NOMO-1 treated with DMSO at 0.1 percent for 48 hours (cell line): ENCODE data around the gene MANSC1.
A peak's percentile ranks its signal among the peaks of the same experiment; 100 is the strongest.

Experiments used
- DNase-seq: peaks from one replicate; lab custom pipeline; 2025; ENCODE audit not compliant: unreplicated experiment; lab: John Stamatoyannopoulos, UW

Gene MANSC1

GRCh38 chr12:12349711-12350665 is at the start of gene MANSC1:
TSS of gene MANSC1 (minus strand) at chr12:12350242. CDS start at chr12:12343314, 6,928 bp downstream.
- peak; percentile 44 for DNase-seq

DNA sequence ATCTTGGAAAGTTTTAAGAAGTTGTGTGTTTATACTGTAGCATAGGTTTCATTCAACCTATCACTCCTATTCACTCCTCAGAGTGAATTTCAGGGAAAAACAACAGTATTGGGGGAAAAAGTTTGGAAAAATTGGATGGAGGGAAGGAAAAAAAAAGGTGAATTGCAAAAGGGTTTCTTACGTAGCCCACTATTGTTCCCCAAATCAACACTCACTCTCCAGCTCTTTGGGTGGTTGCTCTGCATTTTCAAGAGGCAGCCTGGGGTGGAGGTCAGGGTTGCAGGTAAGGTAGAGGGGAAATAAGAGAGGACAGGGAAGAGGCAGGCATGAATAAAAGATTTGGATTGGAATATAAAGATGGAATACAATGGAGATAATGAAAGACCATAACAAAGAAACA is 49.1 kb upstream of the MANSC1 start:
- DNase-seq: no peak

GRCh38 chr12:12398026-12398859 is 48.2 kb upstream of the MANSC1 start:
- no peak for DNase-seq

DNA sequence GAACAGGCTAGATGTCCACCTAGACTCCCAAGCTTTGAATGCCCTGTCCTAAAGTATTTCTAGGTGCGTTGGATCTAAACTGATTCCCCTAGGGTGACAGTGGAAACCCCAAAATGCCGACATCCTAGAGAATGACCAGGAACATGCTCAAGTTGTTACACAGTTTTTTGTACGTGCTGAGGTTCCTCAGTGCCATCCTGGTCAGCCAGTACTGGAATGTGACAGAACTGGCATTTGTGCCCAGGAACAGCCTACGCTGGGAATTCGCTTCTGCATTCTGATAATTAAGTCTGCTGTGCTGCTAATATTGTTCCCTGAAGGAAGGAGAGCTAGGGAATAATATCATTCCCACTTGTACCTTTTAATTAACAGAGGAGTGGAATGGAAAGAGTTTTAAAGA is 47.1 kb upstream of the MANSC1 start:
- DNase-seq: no peak

DNA sequence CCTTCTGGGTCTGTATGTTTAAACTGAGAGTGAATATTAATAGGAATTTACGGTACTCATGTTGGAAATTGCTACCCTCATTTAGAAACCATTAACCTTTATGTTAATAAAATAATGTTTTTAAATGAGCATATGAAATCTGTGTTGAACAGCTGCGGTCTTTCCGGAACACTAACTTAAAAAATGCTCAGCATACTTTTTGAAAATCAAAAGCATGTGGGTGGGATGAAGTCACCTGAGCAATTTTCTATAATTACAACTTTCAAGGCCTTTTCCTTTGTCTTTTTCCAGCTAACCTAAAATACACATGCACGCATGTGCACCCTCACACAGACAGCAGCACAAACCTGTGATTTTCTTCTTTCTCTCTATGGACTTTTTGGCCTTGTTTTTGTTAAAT is 46.7 kb upstream of the MANSC1 start:
- DNase-seq: no peak

- DNase-seq: no peak
Measured at GRCh38 chr12:12393171-12393570, 43.1 kb upstream of the MANSC1 start.

- no peak for DNase-seq
Measured at GRCh38 chr12:12392413-12392812, 42.4 kb upstream of the MANSC1 start.

- DNase-seq: no peak
Measured at GRCh38 chr12:12387501-12387900, 37.5 kb upstream of the MANSC1 start.

- no peak for DNase-seq
Measured at GRCh38 chr12:12384571-12385340, 34.7 kb upstream of the MANSC1 start.

DNA sequence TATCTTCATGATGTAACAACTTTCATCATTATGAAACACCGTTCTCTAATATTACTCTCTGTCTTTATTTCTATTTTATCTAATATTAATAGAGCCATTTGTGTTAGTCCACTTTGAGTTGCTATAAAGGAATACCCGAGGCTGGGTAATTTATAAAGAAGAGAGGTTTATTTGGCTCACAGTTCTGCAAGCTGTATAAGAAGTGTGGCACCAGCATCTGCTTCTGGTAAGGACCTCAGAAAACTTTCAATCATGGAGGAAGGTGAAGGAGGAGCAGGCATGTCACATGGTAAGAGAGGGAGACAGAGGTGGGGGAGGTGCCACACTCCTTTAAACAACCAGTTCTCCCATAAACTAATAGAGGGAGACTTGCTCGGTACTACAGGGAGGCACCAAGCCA is 31.9 kb upstream of the MANSC1 start:
- DNase-seq: no peak

DNA sequence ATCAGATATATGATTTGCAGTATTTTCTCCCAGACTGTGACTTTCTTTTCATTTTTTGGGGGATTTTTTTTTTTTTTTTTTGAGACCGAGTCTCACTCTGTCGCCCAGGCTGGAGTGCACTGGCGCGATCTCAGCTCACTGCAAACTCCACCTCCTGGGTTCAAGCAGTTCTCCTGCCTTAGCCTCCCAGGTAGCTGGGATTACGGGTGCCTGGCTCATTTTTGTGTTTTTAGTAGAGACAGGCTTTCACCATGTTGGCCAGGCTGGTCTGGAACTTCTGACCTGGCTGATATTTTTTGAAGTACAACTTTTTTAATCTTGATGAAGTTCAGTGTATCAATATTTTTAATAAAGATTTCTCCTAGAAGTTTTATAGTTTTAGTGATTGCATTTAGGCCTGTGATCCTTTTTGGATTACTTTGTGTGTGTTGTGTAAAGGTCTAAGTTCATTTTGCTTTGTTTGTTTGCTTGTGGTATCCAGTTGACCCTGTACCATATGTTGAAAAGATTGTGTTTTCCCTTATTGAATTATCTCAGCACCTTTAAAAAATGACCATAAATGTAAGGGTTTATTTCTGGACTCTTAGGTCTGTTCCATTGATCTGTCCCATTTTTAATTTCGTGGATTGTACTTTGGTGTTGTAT is 31.0 kb upstream of the MANSC1 start:
- DNase-seq: no peak

DNA sequence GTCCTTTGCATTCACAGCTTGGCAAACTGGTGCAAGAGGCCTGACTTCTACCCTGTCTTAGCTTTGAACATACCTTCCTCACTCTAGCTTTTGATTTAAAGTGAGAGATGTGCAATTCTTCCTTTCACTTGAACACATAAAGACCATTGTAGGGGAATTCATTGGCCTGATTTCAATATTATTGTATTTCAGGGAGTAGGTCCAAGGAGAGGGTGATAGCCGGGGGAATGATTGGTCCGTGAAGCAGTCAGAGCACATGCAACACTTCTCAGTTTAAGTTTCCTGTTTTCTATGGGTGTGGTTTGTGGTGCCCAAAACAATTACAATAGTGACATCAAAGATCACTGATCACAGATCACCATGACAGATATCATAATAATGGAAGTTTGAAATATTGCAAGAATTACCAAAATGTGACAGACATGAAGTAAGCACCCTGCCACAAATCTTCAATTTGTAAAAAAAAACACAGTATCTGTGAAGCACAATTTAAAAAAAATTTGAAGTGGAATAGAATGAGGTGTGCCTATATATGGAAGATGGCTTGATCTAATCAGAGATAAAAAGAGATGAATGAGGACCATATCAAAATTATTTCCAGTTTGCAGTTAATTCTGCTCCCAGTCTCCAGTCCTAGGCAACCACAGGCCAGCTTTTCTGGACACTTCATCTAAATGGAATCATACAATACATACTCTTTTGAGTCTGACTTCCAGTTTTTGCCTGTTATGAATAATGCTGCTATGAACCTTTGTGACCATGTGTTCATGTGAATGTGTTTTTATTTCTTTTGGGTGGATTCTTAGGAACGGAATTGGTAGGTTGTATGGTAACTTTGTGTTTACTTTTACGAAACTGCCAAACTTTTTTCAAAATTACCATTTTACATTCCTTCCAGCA is 30.0 kb upstream of the MANSC1 start:
- peak; percentile 40 for DNase-seq

- no peak for DNase-seq
Measured at GRCh38 chr12:12378616-12379015, 28.6 kb upstream of the MANSC1 start.

GRCh38 chr12:12376646-12377448 is 26.8 kb upstream of the MANSC1 start:
- peak; percentile 79 for DNase-seq

GRCh38 chr12:12372946-12373722 is 23.1 kb upstream of the MANSC1 start:
- no peak for DNase-seq

GRCh38 chr12:12367482-12367998 is 17.5 kb upstream of the MANSC1 start:
- DNase-seq: no peak

GRCh38 chr12:12366701-12367481 is 16.8 kb upstream of the MANSC1 start:
- DNase-seq: no peak
